ENCODE data around the gene CPB2. TPM values are rescaled to one million over a fixed set of nuclear protein-coding genes. Genes with fewer than 3 reads are reported as not detected.

The CPB2 gene
- total RNA-seq, 1 experiment from 2014 or later = 0.28 TPM

- ATAC-seq = no peak
- CTCF ChIA-PET = no interaction called here
- in situ Hi-C loops (cut with HindIII; ENCODE audit: low pct_unique_long_range_greater_than_20kb, low sequenced_read_pairs) = no loop called here
Measured at GRCh38 chr13:46143184-46143701, 38.4 kb upstream of the CPB2 start.

GRCh38 chr13:46142776-46143175 is 37.9 kb upstream of the CPB2 start:
- ChIA-PET CTCF (no interaction called here), POLR2A (no interaction called here)
- Histone ChIP-seq H3K4me1 (ENCODE audit: control insufficient read depth, insufficient read depth, low read length) (no peaks in the 10 kb centered on the region), H3K9me3 (ENCODE audit: control insufficient read depth, insufficient read depth, low read depth, low read length) (no peaks in the 10 kb centered on the region), H3K4me3 (ENCODE audit: low read depth in 2 of 2, low read length in 2 of 2) (no peak overlapping the region), H3K27ac (ENCODE audit: low read length) (no peak overlapping the region), H3K27me3 (ENCODE audit: control insufficient read depth, insufficient read depth, low read length) (peaks cover 2% of the 10 kb centered on the region), H3K36me3 (ENCODE audit: control insufficient read depth, insufficient read depth, low read length) (no peaks in the 10 kb centered on the region)
- TF ChIP-seq SIN3A (IDR thresholded peaks at IDR 0.05; ENCODE audit: borderline replicate concordance, insufficient read depth, low read depth, low read length) (no peak), REST (IDR thresholded peaks at IDR 0.05; ENCODE audit: insufficient read depth in 1 of 2, low read depth in 2 of 2, low read length in 1 of 2) (no peak), POLR2AphosphoS5 (IDR thresholded peaks at IDR 0.05; ENCODE audit: low read depth, low read length) (no peak), CTCF (IDR thresholded peaks at IDR 0.05) (no peak), TCF7L2 (IDR thresholded peaks at IDR 0.05; ENCODE audit: low read depth, low read length) (no peak)
- BruUV-seq (replicated peaks) = no TSS peak
- DNase-seq (ENCODE audit: low read depth, low spot score) (no peak), ATAC-seq (no peak)
- intact Hi-C loops (cut with micrococcal nuclease; ENCODE audit: unreplicated experiment) = no loop called here
- in situ Hi-C loops (cut with HindIII; ENCODE audit: low pct_unique_long_range_greater_than_20kb, low sequenced_read_pairs) = no loop called here

More at GRCh38 chr13:46143184-46143701, 38.4 kb upstream of the CPB2 start:
- Histone ChIP-seq H3K27me3 (ENCODE audit: control insufficient read depth, insufficient read depth, low read length) (no peaks in the 10 kb centered on the region), H3K36me3 (ENCODE audit: control insufficient read depth, insufficient read depth, low read length) (no peaks in the 10 kb centered on the region), H3K27ac (ENCODE audit: low read length) (no peak overlapping the region), H3K4me3 (ENCODE audit: low read depth in 2 of 2, low read length in 2 of 2) (no peak overlapping the region), H3K4me1 (ENCODE audit: control insufficient read depth, insufficient read depth, low read length) (no peaks in the 10 kb centered on the region), H3K9me3 (ENCODE audit: control insufficient read depth, insufficient read depth, low read depth, low read length) (no peaks in the 10 kb centered on the region)
- TF ChIP-seq POLR2AphosphoS5 (IDR thresholded peaks at IDR 0.05; ENCODE audit: low read depth, low read length) = no peak
- no peak for TF ChIP-seq TCF7L2 (IDR thresholded peaks at IDR 0.05; ENCODE audit: low read depth, low read length)
- no peak for TF ChIP-seq REST (IDR thresholded peaks at IDR 0.05; ENCODE audit: insufficient read depth in 1 of 2, low read depth in 2 of 2, low read length in 1 of 2)
- TF ChIP-seq SIN3A (IDR thresholded peaks at IDR 0.05; ENCODE audit: borderline replicate concordance, insufficient read depth, low read depth, low read length) = no peak
- no peak for TF ChIP-seq CTCF (IDR thresholded peaks at IDR 0.05)
- POLR2A ChIA-PET = no interaction called here
- intact Hi-C loops (cut with micrococcal nuclease; ENCODE audit: unreplicated experiment) = no loop called here
- no TSS peak for BruUV-seq (replicated peaks)
- no peak for DNase-seq (ENCODE audit: low read depth, low spot score)
